HCT116 (cell line): ENCODE data around the gene MAEA. TPM values are rescaled to one million over a fixed set of nuclear protein-coding genes. Genes with fewer than 3 reads are reported as not detected.
A peak's percentile ranks its signal among the peaks of the same experiment; 100 is the strongest.

ENCODE experiments used
- ATAC-seq: fragments of 200-7000 bp; cut with Tn5 transposase; 2 replicates; pipeline ENCODE4 v1.9.1; 2020; ENCODE audit warnings: mild to moderate bottlenecking, moderate library complexity
- BruUV-seq: library from RNA; stranded (reverse); fragments of 400-500 nt; replicated peaks from 2 replicates; lab custom pipeline; 2021; lab: Mats Ljungman, UMichigan
- CTCF ChIA-PET: fragments of 300-600 bp; sonication (Branson Sonifier 250); formaldehyde crosslinking; loops from one replicate; lab custom pipeline; 2021; ENCODE audit warnings: antibody characterized with exemption; lab: Charles Lee
- POLR2A ChIA-PET: fragments of 300-600, 350-600 bp; sonication (Branson Sonifier 250); formaldehyde crosslinking; loops from one replicate; lab custom pipeline; 2021; ENCODE audit warnings: antibody characterized with exemption; lab: Charles Lee
- RAD21 ChIA-PET, 2 experiments: fragments of 300-600 bp; sonication (Branson Sonifier 250); formaldehyde crosslinking; loops; one replicate each; lab custom pipeline; 2023; ENCODE audit warnings: low total read pairs in 2 of 2; ENCODE audit not compliant: uncharacterized antibody in 2 of 2, unreplicated experiment in 2 of 2, low non-redundant PET in 1 of 2; lab: Charles Lee
- DNase-seq: peaks from one replicate; pipeline ENCODE4 v3.0.0-alpha.2; 2010; ENCODE audit warnings: low read depth, low spot score
- H2AFZ ChIP-seq: fragments of 200-600 bp; shearing (Covaris generic), sonication (generic); 2 replicates; pipeline ENCODE4 v1.6.1; 2017; ENCODE audit warnings: low read depth, mixed run types, mixed read lengths, antibody characterized with exemption, low read length; ENCODE audit not compliant: poor library complexity, severe bottlenecking
- H3K27ac ChIP-seq: 2 replicates; pipeline ENCODE4 v1.5.1; 2012; ENCODE audit warnings: low read depth, low read length
- H3K27me3 ChIP-seq: fragments of 200-600 bp; sonication (generic); 2 replicates; pipeline ENCODE4 v1.6.1; 2016; ENCODE audit warnings: mixed run types, low read length, mixed read lengths; ENCODE audit not compliant: insufficient read depth
- H3K36me3 ChIP-seq, 2 experiments: fragments of 200-500 bp in 1 of 2; fragments of 200-600 bp in 1 of 2; sonication (Bioruptor generic) in 1 of 2; sonication (generic) in 1 of 2; 2 replicates each; pipeline versions ENCODE4 v1.5.1 to v1.6.1; 2014 to 2016; ENCODE audit warnings: low read length in 2 of 2, inconsistent platforms in 1 of 2, mixed read lengths in 1 of 2, mixed run types in 1 of 2; ENCODE audit not compliant: insufficient read depth in 2 of 2, control insufficient read depth in 1 of 2
- H3K4me1 ChIP-seq, 2 experiments: fragments of 200-600 bp in 1 of 2; sonication (generic) in 1 of 2; 2 replicates each; pipeline versions ENCODE4 v1.5.1 to v1.6.1; 2012 to 2017; ENCODE audit warnings: low read length in 2 of 2, inconsistent platforms in 1 of 2, mild to moderate bottlenecking in 1 of 2, mixed read lengths in 1 of 2, mixed run types in 1 of 2, moderate library complexity in 1 of 2; ENCODE audit not compliant: insufficient read depth in 2 of 2, control insufficient read depth in 1 of 2
- H3K4me2 ChIP-seq: fragments of 200-600 bp; sonication (generic); 2 replicates; pipeline ENCODE4 v1.6.1; 2017; ENCODE audit warnings: mixed run types, low read length, mixed read lengths
- H3K4me3 ChIP-seq, 2 experiments: fragments of 200-600 bp in 1 of 2; sonication (generic) in 1 of 2; replicated peaks in 1 of 2; 2 replicates each; pipeline ENCODE4 v1.5.1; 2011 to 2016; ENCODE audit warnings: low read length in 2 of 2, control low read depth in 1 of 2, low read depth in 1 of 2, mild to moderate bottlenecking in 1 of 2, mixed read lengths in 1 of 2, mixed run types in 1 of 2
- H3K79me2 ChIP-seq: fragments of 200-600 bp; sonication (generic); 2 replicates; pipeline ENCODE4 v1.6.1; 2017; ENCODE audit warnings: mild to moderate bottlenecking, mixed run types, low read length, moderate library complexity, mixed read lengths; ENCODE audit not compliant: insufficient read depth
- H3K9ac ChIP-seq: fragments of 200-600 bp; sonication (generic); 2 replicates; pipeline ENCODE4 v1.6.1; 2016; ENCODE audit warnings: low read length, mixed read lengths
- H3K9me2 ChIP-seq: fragments of 200-600 bp; sonication (generic), shearing (Covaris generic); 2 replicates; pipeline ENCODE4 v1.6.1; 2017; ENCODE audit warnings: mixed run types, mild to moderate bottlenecking, moderate library complexity; ENCODE audit not compliant: insufficient read depth
- H3K9me3 ChIP-seq, 2 experiments: fragments of 200-500 bp in 1 of 2; fragments of 200-600 bp in 1 of 2; sonication (Bioruptor generic) in 1 of 2; sonication (generic) in 1 of 2; 2 replicates each; pipeline ENCODE4 v1.6.1; 2014 to 2017; ENCODE audit warnings: low read length in 2 of 2, mixed read lengths in 2 of 2, inconsistent platforms in 1 of 2, low read depth in 1 of 2, mild to moderate bottlenecking in 1 of 2, mixed run types in 1 of 2, moderate library complexity in 1 of 2; ENCODE audit not compliant: control insufficient read depth in 1 of 2, insufficient read depth in 1 of 2
- H4K20me1 ChIP-seq: fragments of 200-600 bp; sonication (generic), shearing (Covaris generic); 2 replicates; pipeline ENCODE4 v1.6.1; 2017; ENCODE audit warnings: mixed run types, mild to moderate bottlenecking, moderate library complexity; ENCODE audit not compliant: insufficient read depth
- CTCF ChIP-seq, 3 experiments: fragments of 200-600 bp in 1 of 3; sonication (generic) in 1 of 3; IDR thresholded peaks in 2 of 3; conservative IDR thresholded peaks in 1 of 3; 2 replicates each; pipeline ENCODE4 v1.5.1; 2012 to 2017; ENCODE audit warnings: low read depth in 2 of 3, low read length in 2 of 3, antibody characterized with exemption in 1 of 3, borderline replicate concordance in 1 of 3, control low read depth in 1 of 3, mild to moderate bottlenecking in 1 of 3, mixed read lengths in 1 of 3, mixed run types in 1 of 3, moderate library complexity in 1 of 3; ENCODE audit not compliant: insufficient read depth in 1 of 3
- ELF1 ChIP-seq: IDR thresholded peaks from 2 replicates; pipeline ENCODE4 v1.6.1; 2012; ENCODE audit warnings: low read depth, borderline replicate concordance
- EZH2phosphoT487 ChIP-seq: fragments of 200-600 bp; IDR thresholded peaks from 2 replicates; pipeline ENCODE4 v1.6.1; 2018; ENCODE audit warnings: antibody characterized with exemption, borderline replicate concordance
- RAD21 ChIP-seq: IDR thresholded peaks from 2 replicates; pipeline ENCODE4 v1.6.1; 2012; ENCODE audit warnings: low read depth, mild to moderate bottlenecking
- SIN3A ChIP-seq: IDR thresholded peaks from 2 replicates; pipeline ENCODE4 v1.6.1; 2012; ENCODE audit warnings: low read depth
- SP1 ChIP-seq: IDR thresholded peaks from 2 replicates; pipeline ENCODE4 v1.6.1; 2012; ENCODE audit warnings: low read depth
- SRF ChIP-seq: IDR thresholded peaks from 2 replicates; pipeline ENCODE4 v1.6.1; 2012; ENCODE audit warnings: low read depth
- TCF7L2 ChIP-seq: IDR thresholded peaks from 2 replicates; pipeline ENCODE4 v1.7.0; 2011; ENCODE audit warnings: borderline replicate concordance, inconsistent platforms; ENCODE audit not compliant: insufficient read depth, insufficient read length; ENCODE audit errors: extremely low read depth
- intact Hi-C: fragments of 100-400 bp; cut with micrococcal nuclease; formaldehyde crosslinking; loops from 2 replicates; pipeline ENCODE4 v1.10.0; 2022
- total RNA-seq: library from RNA; stranded (reverse); gene quantifications from one replicate; pipeline ENCODE4 v1.2.1, GENCODE V29; 2021; ENCODE audit not compliant: unreplicated experiment

MAEA gene
- total RNA-seq, 1 experiment from 2014 or later: 88.3 TPM

GRCh38 chr4:1285790-1286553, 3.7 kb upstream of the MAEA start:
- POLR2A ChIA-PET: no interaction called here
- no peak overlapping the region for H3K27ac ChIP-seq
- H3K4me3 ChIP-seq: no peak overlapping the region
- CTCF ChIA-PET: no interaction called here
- no peak overlapping the region for H3K4me2 ChIP-seq
- no peak overlapping the region for H2AFZ ChIP-seq
- peaks cover 13% of the 10 kb centered on the region for H3K79me2 ChIP-seq
- H3K9ac ChIP-seq: no peak overlapping the region
- peaks cover 0 to 9% of the 10 kb centered on the region in 2 experiments; a peak in 2 of 4 replicates for H3K9me3 ChIP-seq
- TF ChIP-seq RAD21 (peak; percentile 29; the same call in 1 of the 2 replicates), EZH2phosphoT487 (no peak), CTCF (IDR thresholded peaks at IDR 0.05 in 2 of 3, conservative IDR thresholded peaks at IDR 0.05 in 1 of 3; ENCODE audit: borderline replicate concordance in 1 of 3, insufficient read depth in 1 of 3, low read depth in 2 of 3, low read length in 2 of 3) (peak in 2 of 3 experiments; percentile 9 to 27; a peak in 2 of 6 replicates), SP1 (no peak), SIN3A (no peak)
- DNase-seq (no peak), ATAC-seq (no peak)
- intact Hi-C loops: loop anchor here (5.0 kb wide), 2 partner anchors 61 to 274 kb away; partner anchors contain the start of genes FGFRL1 and UVSSA
- peaks cover 3 to 13% of the 10 kb centered on the region in 2 experiments; a peak in 3 of 4 replicates for H3K4me1 ChIP-seq
- no TSS peak for BruUV-seq
- H4K20me1 ChIP-seq: no peaks in the 10 kb centered on the region
- H3K36me3 ChIP-seq: no peaks in the 10 kb centered on the region
- RAD21 ChIA-PET: no interaction called here
- H3K27me3 ChIP-seq: no peaks in the 10 kb centered on the region
- H3K9me2 ChIP-seq: no peaks in the 10 kb centered on the region

GRCh38 chr4:1288786-1289185, 905 bp upstream of the MAEA start:
- BruUV-seq: no TSS peak
- H3K27ac ChIP-seq: peak overlapping the region; percentile 87; the same call in 1 of the 2 replicates
- POLR2A ChIA-PET: interaction anchor here (0.9 to 1.3 kb wide), 3 partner anchors 10 to 30 kb away, joined by 3 to 4 read pairs (median 4); no protein-coding TSS in a partner anchor
- DNase-seq (no peak), ATAC-seq (no peak)
- no peaks in the 10 kb centered on the region for H4K20me1 ChIP-seq
- H3K9me3 ChIP-seq: peaks cover 0 to 9% of the 10 kb centered on the region in 2 experiments; a peak in 2 of 4 replicates
- H3K9ac ChIP-seq: peak overlapping the region; percentile 97
- no peaks in the 10 kb centered on the region for H3K27me3 ChIP-seq
- RAD21 ChIA-PET: no interaction called here
- peak overlapping the region; percentile 99 for H3K4me2 ChIP-seq
- no peaks in the 10 kb centered on the region for H3K9me2 ChIP-seq
- H3K4me3 ChIP-seq: peak overlapping the region; percentile 63 to 100
- intact Hi-C loops: loop anchor here (5.0 kb wide), 2 partner anchors 59 to 276 kb away; partner anchors contain the start of genes FGFRL1 and UVSSA
- H3K36me3 ChIP-seq: no peaks in the 10 kb centered on the region; a peak in 1 of 4 replicates
- peaks cover 41% of the 10 kb centered on the region for H3K79me2 ChIP-seq
- CTCF ChIA-PET: no interaction called here
- no peak for TF ChIP-seq SRF
- TF ChIP-seq ELF1: no peak
- TF ChIP-seq TCF7L2: no peak
- H3K4me1 ChIP-seq: peaks cover 14 to 29% of the 10 kb centered on the region in 2 experiments
- no peak overlapping the region for H2AFZ ChIP-seq
